H7 (cell line): ENCODE measurements around the gene SVIP. TPM values are rescaled to one million over a fixed set of nuclear protein-coding genes. Genes with fewer than 3 reads are reported as not detected.

Source experiments
- DNase-seq: peaks from one replicate; pipeline ENCODE4 v3.0.0; 2012
- H3K27me3 ChIP-seq: 2 replicates; pipeline ENCODE4 v1.6.0; 2011; ENCODE audit warnings: mild to moderate bottlenecking, low read length; ENCODE audit not compliant: control insufficient read depth, insufficient read depth
- H3K36me3 ChIP-seq: replicated peaks from 2 replicates; pipeline ENCODE4 v1.5.1; 2011; ENCODE audit warnings: low read length; ENCODE audit not compliant: control insufficient read depth, insufficient read depth
- H3K4me3 ChIP-seq: 2 replicates; pipeline ENCODE4 v1.5.1; 2011; ENCODE audit warnings: low read depth, mild to moderate bottlenecking, control low read depth, low read length, moderate library complexity; ENCODE audit not compliant: insufficient read depth
- total RNA-seq: library from RNA; depleted of rRNA; stranded (reverse); fragments of >200 nt; shearing (Covaris generic); gene quantifications from 2 replicates; pipeline ENCODE4 v1.2.3, GENCODE V29; 2014

SVIP gene
- total RNA-seq, 1 experiment from 2014 or later = 1.8 TPM

- DNase-seq = no peak
- no peaks in the 10 kb centered on the region for H3K36me3 ChIP-seq
- H3K4me3 ChIP-seq = no peak overlapping the region
- H3K27me3 ChIP-seq = no peaks in the 10 kb centered on the region
Observed at GRCh38 chr11:22808571-22809197, 20.9 kb downstream of the SVIP start.

- no peaks in the 10 kb centered on the region for H3K36me3 ChIP-seq
- no peaks in the 10 kb centered on the region for H3K27me3 ChIP-seq
- no peak overlapping the region for H3K4me3 ChIP-seq
- no peak for DNase-seq
Observed at GRCh38 chr11:22807855-22808570, 21.6 kb downstream of the SVIP start.

- no peak for DNase-seq
- H3K36me3 ChIP-seq = no peaks in the 10 kb centered on the region
- no peaks in the 10 kb centered on the region for H3K27me3 ChIP-seq
- H3K4me3 ChIP-seq = no peak overlapping the region
Observed at GRCh38 chr11:22807391-22807790, 22.2 kb downstream of the SVIP start.

GRCh38 chr11:22802861-22803260 lies 26.7 kb downstream of the SVIP start:
- Histone ChIP-seq H3K27me3 (no peaks in the 10 kb centered on the region), H3K36me3 (no peaks in the 10 kb centered on the region), H3K4me3 (no peak overlapping the region)
- DNase-seq = no peak

GRCh38 chr11:22800482-22800881 lies 29.1 kb downstream of the SVIP start:
- Histone ChIP-seq H3K36me3 (no peaks in the 10 kb centered on the region), H3K27me3 (no peaks in the 10 kb centered on the region), H3K4me3 (no peak overlapping the region)
- DNase-seq = no peak

- DNase-seq = no peak
- H3K27me3 ChIP-seq = no peaks in the 10 kb centered on the region
- no peaks in the 10 kb centered on the region for H3K36me3 ChIP-seq
- no peak overlapping the region for H3K4me3 ChIP-seq
Observed at GRCh38 chr11:22798901-22799300, 30.7 kb downstream of the SVIP start.

GRCh38 chr11:22797047-22797446 lies 32.6 kb downstream of the SVIP start:
- Histone ChIP-seq H3K4me3 (no peak overlapping the region), H3K36me3 (no peaks in the 10 kb centered on the region), H3K27me3 (no peaks in the 10 kb centered on the region)
- no peak for DNase-seq

- Histone ChIP-seq H3K4me3 (no peak overlapping the region), H3K27me3 (no peaks in the 10 kb centered on the region), H3K36me3 (no peaks in the 10 kb centered on the region)
- no peak for DNase-seq
Observed at GRCh38 chr11:22795914-22796313, 33.7 kb downstream of the SVIP start.

- Histone ChIP-seq H3K36me3 (no peaks in the 10 kb centered on the region), H3K27me3 (no peaks in the 10 kb centered on the region), H3K4me3 (no peak overlapping the region)
- DNase-seq = no peak
Observed at GRCh38 chr11:22792497-22792896, 37.1 kb downstream of the SVIP start.

- H3K27me3 ChIP-seq = no peaks in the 10 kb centered on the region
- H3K36me3 ChIP-seq = no peaks in the 10 kb centered on the region
- no peak overlapping the region for H3K4me3 ChIP-seq
- peak; percentile 41 for DNase-seq
Observed at GRCh38 chr11:22787551-22788162, 41.9 kb downstream of the SVIP start.

- no peak for DNase-seq
- Histone ChIP-seq H3K4me3 (no peak overlapping the region), H3K27me3 (no peaks in the 10 kb centered on the region), H3K36me3 (no peaks in the 10 kb centered on the region)
Observed at GRCh38 chr11:22787055-22787454, 42.5 kb downstream of the SVIP start.

GRCh38 chr11:22786475-22786874 lies 43.1 kb downstream of the SVIP start:
- no peaks in the 10 kb centered on the region for H3K36me3 ChIP-seq
- no peak overlapping the region for H3K4me3 ChIP-seq
- no peak for DNase-seq
- no peaks in the 10 kb centered on the region for H3K27me3 ChIP-seq

- H3K27me3 ChIP-seq = no peaks in the 10 kb centered on the region
- no peak overlapping the region for H3K4me3 ChIP-seq
- no peaks in the 10 kb centered on the region for H3K36me3 ChIP-seq
- DNase-seq = no peak
Observed at GRCh38 chr11:22785251-22785650, 44.4 kb downstream of the SVIP start.

- DNase-seq = no peak
Observed at GRCh38 chr11:22780952-22781593, 48.5 kb downstream of the SVIP start.

GRCh38 chr11:22779850-22780249 lies 49.8 kb downstream of the SVIP start:
- DNase-seq = no peak
- Histone ChIP-seq H3K36me3 (no peaks in the 10 kb centered on the region), H3K4me3 (no peak overlapping the region), H3K27me3 (no peaks in the 10 kb centered on the region)

More at GRCh38 chr11:22780952-22781593, 48.5 kb downstream of the SVIP start:
- no peak overlapping the region for H3K4me3 ChIP-seq
- no peaks in the 10 kb centered on the region for H3K27me3 ChIP-seq
- H3K36me3 ChIP-seq = no peaks in the 10 kb centered on the region
